Thyroid gland (tissue), 4 donors: ENCODE data around the gene ATG4C.

ENCODE experiments used
- CTCF ChIP-seq, 6 experiments: fragments of 200-600 bp in 3 of 6; fragments of 450-650 bp in 3 of 6; sonication (generic) in 3 of 6; IDR thresholded peaks; one replicate each; pipeline ENCODE4 v1.5.1; 2016 to 2019; ENCODE audit warnings: antibody characterized with exemption in 6 of 6, mild to moderate bottlenecking in 2 of 6, inconsistent platforms in 1 of 6, moderate library complexity in 1 of 6
- POLR2A ChIP-seq, 2 donors: fragments of 450-650 bp; IDR thresholded peaks; one replicate each; pipeline ENCODE4 v1.6.1; 2017; ENCODE audit warnings: antibody characterized with exemption in 2 of 2, mild to moderate bottlenecking in 2 of 2, moderate library complexity in 1 of 2

GRCh38 chr1:62784509-62785365 lies 805 bp downstream of the ATG4C start:
- TF ChIP-seq CTCF (IDR thresholded peaks at IDR 0.05) (no peak), POLR2A (IDR thresholded peaks at IDR 0.05) (no peak)
